ENCODE data around the gene MSMO1.
A peak's percentile ranks its signal among the peaks of the same experiment; 100 is the strongest.

MSMO1 gene

GRCh38 chr4:165351359-165352130 lies 24.1 kb downstream of the MSMO1 start:
- Histone ChIP-seq H3K4me3 (ENCODE audit: low read depth, low read length) (no peak overlapping the region), H3K36me3 (no peaks in the 10 kb centered on the region), H3K9me3 (no peaks in the 10 kb centered on the region), H3K4me1 (no peaks in the 10 kb centered on the region), H3K27me3 (no peaks in the 10 kb centered on the region)
- DNase-seq, result peak; percentile 25
- TF ChIP-seq, protein P1, sequence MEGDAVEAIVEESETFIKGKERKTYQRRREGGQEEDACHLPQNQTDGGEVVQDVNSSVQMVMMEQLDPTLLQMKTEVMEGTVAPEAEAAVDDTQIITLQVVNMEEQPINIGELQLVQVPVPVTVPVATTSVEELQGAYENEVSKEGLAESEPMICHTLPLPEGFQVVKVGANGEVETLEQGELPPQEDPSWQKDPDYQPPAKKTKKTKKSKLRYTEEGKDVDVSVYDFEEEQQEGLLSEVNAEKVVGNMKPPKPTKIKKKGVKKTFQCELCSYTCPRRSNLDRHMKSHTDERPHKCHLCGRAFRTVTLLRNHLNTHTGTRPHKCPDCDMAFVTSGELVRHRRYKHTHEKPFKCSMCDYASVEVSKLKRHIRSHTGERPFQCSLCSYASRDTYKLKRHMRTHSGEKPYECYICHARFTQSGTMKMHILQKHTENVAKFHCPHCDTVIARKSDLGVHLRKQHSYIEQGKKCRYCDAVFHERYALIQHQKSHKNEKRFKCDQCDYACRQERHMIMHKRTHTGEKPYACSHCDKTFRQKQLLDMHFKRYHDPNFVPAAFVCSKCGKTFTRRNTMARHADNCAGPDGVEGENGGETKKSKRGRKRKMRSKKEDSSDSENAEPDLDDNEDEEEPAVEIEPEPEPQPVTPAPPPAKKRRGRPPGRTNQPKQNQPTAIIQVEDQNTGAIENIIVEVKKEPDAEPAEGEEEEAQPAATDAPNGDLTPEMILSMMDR (IDR thresholded peaks at IDR 0.05; ENCODE audit: low read depth, low read length), result peak; percentile 23; the same call in 1 of the 2 replicates

DNA sequence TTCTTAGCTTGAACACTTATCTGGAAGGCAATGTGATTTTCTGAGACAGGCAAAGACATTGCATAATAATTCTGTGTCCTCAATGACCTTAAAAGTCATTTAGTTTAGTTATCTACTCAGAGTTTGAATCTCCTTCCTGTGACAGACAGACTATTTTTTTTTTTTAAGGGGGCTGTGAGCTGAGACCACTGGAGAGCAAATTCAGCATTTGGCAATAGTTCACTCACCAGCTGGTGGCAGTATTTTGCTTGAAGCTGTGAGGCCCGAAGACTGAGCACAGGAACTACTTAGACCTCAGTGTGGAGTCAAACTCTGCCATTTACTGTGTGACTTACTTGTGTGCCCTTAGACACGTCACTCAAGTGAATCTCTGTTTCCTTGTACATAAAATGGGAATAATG lies 28.4 kb downstream of the MSMO1 start:
- Histone ChIP-seq H3K9me3 (no peaks in the 10 kb centered on the region), H3K36me3 (no peaks in the 10 kb centered on the region), H3K4me3 (ENCODE audit: low read depth, low read length) (no peak overlapping the region), H3K4me1 (no peaks in the 10 kb centered on the region), H3K27me3 (peaks cover 9% of the 10 kb centered on the region; the same call in 1 of the 2 replicates)
- TF ChIP-seq, protein P1 (IDR thresholded peaks at IDR 0.05; ENCODE audit: low read depth, low read length), result peak; percentile 69
- peak; percentile 48 for DNase-seq

- TF ChIP-seq, protein P1 (IDR thresholded peaks at IDR 0.05; ENCODE audit: low read depth, low read length), result no peak
- Histone ChIP-seq H3K9me3 (no peaks in the 10 kb centered on the region), H3K36me3 (no peaks in the 10 kb centered on the region), H3K4me1 (no peaks in the 10 kb centered on the region), H3K27me3 (peaks cover 12% of the 10 kb centered on the region; the same call in 1 of the 2 replicates), H3K4me3 (ENCODE audit: low read depth, low read length) (no peak overlapping the region)
- no peak for DNase-seq
Observed at GRCh38 chr4:165359506-165359905, 32.0 kb downstream of the MSMO1 start.

GRCh38 chr4:165360041-165360695 lies 32.7 kb downstream of the MSMO1 start:
- no peak overlapping the region for H3K4me3 ChIP-seq (ENCODE audit: low read depth, low read length)
- peaks cover 12% of the 10 kb centered on the region; the same call in 1 of the 2 replicates for H3K27me3 ChIP-seq
- H3K9me3 ChIP-seq, result no peaks in the 10 kb centered on the region
- no peaks in the 10 kb centered on the region for H3K36me3 ChIP-seq
- H3K4me1 ChIP-seq, result no peaks in the 10 kb centered on the region
- DNase-seq, result no peak
- TF ChIP-seq, protein P1 (IDR thresholded peaks at IDR 0.05; ENCODE audit: low read depth, low read length), result no peak

GRCh38 chr4:165360985-165361670 lies 33.7 kb downstream of the MSMO1 start:
- TF ChIP-seq, protein P1 (IDR thresholded peaks at IDR 0.05; ENCODE audit: low read depth, low read length), result no peak
- H3K36me3 ChIP-seq, result no peaks in the 10 kb centered on the region
- no peak overlapping the region for H3K4me3 ChIP-seq (ENCODE audit: low read depth, low read length)
- DNase-seq, result no peak
- H3K4me1 ChIP-seq, result no peaks in the 10 kb centered on the region
- no peaks in the 10 kb centered on the region for H3K9me3 ChIP-seq
- peaks cover 12% of the 10 kb centered on the region; the same call in 1 of the 2 replicates for H3K27me3 ChIP-seq

Data from BE2C (cell line).